ENCODE results near the gene ARHGEF28.

GRCh38 chr5:73971326-73971725, 345.3 kb downstream of the ARHGEF28 start:
- no peak for TF ChIP-seq EP300 (IDR thresholded peaks at IDR 0.05)
- TF ChIP-seq POLR2A (IDR thresholded peaks at IDR 0.05): no peak

Data from upper lobe of left lung (tissue), 4 donors.